GM12891 (cell line): Measurements from ENCODE around the gene ARFIP1.

Experiments used
- PAX5 ChIP-seq: IDR thresholded peaks from 2 replicates; pipeline ENCODE4 v1.6.1; 2011; ENCODE audit warnings: low read length, moderate library complexity, mild to moderate bottlenecking; ENCODE audit not compliant: insufficient read depth, severe bottlenecking
- POLR2A ChIP-seq: IDR thresholded peaks from 2 replicates; pipeline ENCODE4 v1.6.1; 2011; ENCODE audit warnings: low read depth, low read length, control low read depth
- POLR2AphosphoS5 ChIP-seq: IDR thresholded peaks from 2 replicates; pipeline ENCODE4 v1.6.1; 2011; ENCODE audit warnings: low read depth, low read length, control low read depth
- SPI1 ChIP-seq: IDR thresholded peaks from 2 replicates; pipeline ENCODE4 v1.6.1; 2011; ENCODE audit warnings: low read depth, low read length, control low read depth
- TAF1 ChIP-seq: IDR thresholded peaks from 2 replicates; pipeline ENCODE4 v1.6.1; 2011; ENCODE audit warnings: low read depth, low read length, control low read depth

DNA sequence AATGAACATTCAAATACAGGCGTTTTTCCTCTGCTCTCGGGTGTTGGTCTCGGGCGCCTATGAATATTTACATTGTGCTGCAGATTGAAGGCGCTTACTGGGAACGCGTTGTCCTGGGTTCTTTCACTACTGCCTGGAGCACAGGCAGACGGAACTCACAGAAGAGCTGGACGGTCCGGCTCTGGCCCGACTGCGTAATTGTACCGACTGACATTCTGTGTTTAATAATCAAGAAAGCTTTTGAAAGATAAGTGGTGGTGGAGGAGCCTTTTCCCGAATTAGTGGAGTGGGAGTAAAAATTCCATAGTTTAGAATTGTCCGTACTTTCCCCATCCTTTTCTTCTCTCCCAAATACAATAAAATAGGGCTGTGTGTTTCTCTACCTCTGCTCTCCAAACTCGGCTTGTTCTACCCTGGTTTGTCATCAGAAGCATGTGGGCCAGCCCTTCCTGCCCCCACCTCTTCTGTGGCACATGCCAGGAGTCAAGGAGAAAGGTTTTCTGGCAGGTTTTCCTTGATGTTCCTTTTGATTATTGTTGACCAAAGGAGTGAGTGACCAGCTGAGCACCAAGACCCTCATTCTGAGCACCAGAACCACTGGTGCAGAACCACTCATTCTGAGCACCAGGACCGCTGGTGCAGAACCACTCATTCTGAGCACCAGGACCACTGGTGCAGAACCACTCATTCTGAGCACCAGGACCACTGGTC lies 158.6 kb downstream of the ARFIP1 start:
- TF ChIP-seq SPI1 = no peak
- TF ChIP-seq POLR2A = no peak
- no peak for TF ChIP-seq POLR2AphosphoS5
- TF ChIP-seq TAF1 = no peak
- no peak for TF ChIP-seq PAX5
